ENCODE measurements around the gene FOXM1. TPM values are rescaled to one million over a fixed set of nuclear protein-coding genes. Genes with fewer than 3 reads are reported as not detected.

The FOXM1 gene
- total and polyA plus RNA-seq, 10 of the 15 experiments (the other 5 are each of a cell fraction or from before 2014, with no cell fraction given) = 15.1 to 63.2 (median 34.2) TPM

- no peak for TF ChIP-seq ZNF592 (IDR thresholded peaks at IDR 0.05)
- no peak for TF ChIP-seq RBBP5 (conservative IDR thresholded peaks at IDR 0.05)
- TF ChIP-seq ATF2 (IDR thresholded peaks at IDR 0.05; ENCODE audit: low read length) = no peak
- no peak for TF ChIP-seq TARDBP (IDR thresholded peaks at IDR 0.05; ENCODE audit: borderline replicate concordance)
- peak; percentile 37; the same call in 1 of the 2 replicates for TF ChIP-seq YY1 (IDR thresholded peaks at IDR 0.05; ENCODE audit: low read depth, low read length)
- TF ChIP-seq CTCF (IDR thresholded peaks at IDR 0.05 in 2 of 3, conservative IDR thresholded peaks at IDR 0.05 in 1 of 3; ENCODE audit: control insufficient read depth in 2 of 3, extremely low read depth in 1 of 3, insufficient read depth in 1 of 3, low read depth in 3 of 3, low read length in 3 of 3) = peak; percentile 70 to 87 (median 78)
- peak; percentile 40; the same call in 1 of the 2 replicates for TF ChIP-seq MXI1 (IDR thresholded peaks at IDR 0.05; ENCODE audit: low read depth, low read length)
- TF ChIP-seq ATF3 (IDR thresholded peaks at IDR 0.05; ENCODE audit: borderline replicate concordance, extremely low read depth, low read depth, low read length) = no peak
- TF ChIP-seq ZNF217 (IDR thresholded peaks at IDR 0.05) = no peak
- no peak for TF ChIP-seq NFIC (IDR thresholded peaks at IDR 0.05; ENCODE audit: low read depth, low read length)
- TF ChIP-seq EZH2 (IDR thresholded peaks at IDR 0.05; ENCODE audit: borderline replicate concordance, control insufficient read depth, low read depth, low read length) = no peak
- TF ChIP-seq KLF5 (IDR thresholded peaks at IDR 0.05; ENCODE audit: partially characterized antibody) = no peak
- TF ChIP-seq USF1 (IDR thresholded peaks at IDR 0.05; ENCODE audit: borderline replicate concordance, extremely low read length, insufficient read depth, low read depth, low read length) = no peak
- no peak for TF ChIP-seq ZNF24 (IDR thresholded peaks at IDR 0.05)
- TF ChIP-seq IKZF2 (IDR thresholded peaks at IDR 0.05) = no peak
- no peak for TF ChIP-seq POLR2A (IDR thresholded peaks at IDR 0.05; ENCODE audit: low read depth, low read length)
- no peak for TF ChIP-seq ZNF274 (IDR thresholded peaks at IDR 0.05; ENCODE audit: insufficient read depth, insufficient read length)
These were observed 63.5 kb downstream of the FOXM1 start (continued) for GRCh38 chr12:2813214-2814185.

All from GM12878 (cell line).